ENCODE measurements around the gene HYOU1. TPM values are rescaled to one million over a fixed set of nuclear protein-coding genes. Genes with fewer than 3 reads are reported as not detected.

The HYOU1 gene
- total RNA-seq, 1 experiment from 2014 or later: 106 TPM

Other genes with a start within 250 kb of the HYOU1 start
- gene CXCR5, start 173.3 kb downstream of the HYOU1 start, total RNA-seq (2014; rRNA removed; shearing (Covaris generic)): not detected in 2 replicates
- gene BCL9L, start 131.3 kb downstream of the HYOU1 start, total RNA-seq (2014; rRNA removed; shearing (Covaris generic)): 11.1 and 13.8 TPM in 2 replicates
- gene UPK2, start 100.9 kb downstream of the HYOU1 start, total RNA-seq (2014; rRNA removed; shearing (Covaris generic)): not detected in 2 replicates
- not detected in 2 replicates for gene FOXR1, start 85.4 kb downstream of the HYOU1 start, total RNA-seq (2014; rRNA removed; shearing (Covaris generic))
- 7.2 and 8.1 TPM in 2 replicates for gene CENATAC, start 59.1 kb downstream of the HYOU1 start, total RNA-seq (2014; rRNA removed; shearing (Covaris generic))
- gene RPS25, start 38.9 kb downstream of the HYOU1 start, total RNA-seq (2014; rRNA removed; shearing (Covaris generic)): 2,312 and 2,810 TPM in 2 replicates
- gene TRAPPC4, start 38.4 kb downstream of the HYOU1 start, total RNA-seq (2014; rRNA removed; shearing (Covaris generic)): 135 and 150 TPM in 2 replicates
- gene SLC37A4, start 26.3 kb downstream of the HYOU1 start, total RNA-seq (2014; rRNA removed; shearing (Covaris generic)): 18.6 and 19.7 TPM in 2 replicates
- gene VPS11, start 10.6 kb upstream of the HYOU1 start, total RNA-seq (2014; rRNA removed; shearing (Covaris generic)): 19.1 and 24.6 TPM in 2 replicates
- gene HMBS, start 27.7 kb upstream of the HYOU1 start, total RNA-seq (2014; rRNA removed; shearing (Covaris generic)): 14.3 and 17.1 TPM in 2 replicates
- gene DPAGT1, start 44.6 kb upstream of the HYOU1 start, total RNA-seq (2014; rRNA removed; shearing (Covaris generic)): 41.6 and 44.0 TPM in 2 replicates
- 3.2 and 4.8 TPM in 2 replicates for gene C2CD2L, start 50.1 kb upstream of the HYOU1 start, total RNA-seq (2014; rRNA removed; shearing (Covaris generic))
- 13.2 and 16.5 TPM in 2 replicates for gene HINFP, start 64.4 kb upstream of the HYOU1 start, total RNA-seq (2014; rRNA removed; shearing (Covaris generic))
- 0.20 and 0.24 TPM in 2 replicates for gene ABCG4, start 91.8 kb upstream of the HYOU1 start, total RNA-seq (2014; rRNA removed; shearing (Covaris generic))
- gene NLRX1, start 111.5 kb upstream of the HYOU1 start, total RNA-seq (2014; rRNA removed; shearing (Covaris generic)): 4.9 and 5.6 TPM in 2 replicates
- gene NHERF4, start 128.3 kb upstream of the HYOU1 start, total RNA-seq (2014; rRNA removed; shearing (Covaris generic)): not detected in 2 replicates
- 12.7 and 14.1 TPM in 2 replicates for gene CBL, start 149.1 kb upstream of the HYOU1 start, total RNA-seq (2014; rRNA removed; shearing (Covaris generic))

Measured in RPMI7951 (cell line).